ENCODE data around the gene LRGUK. TPM values are rescaled to one million over a fixed set of nuclear protein-coding genes. Genes with fewer than 3 reads are reported as not detected.

The LRGUK gene
- total RNA-seq, 1 donor from 2014 or later: 0.20 TPM

- Mint-ChIP-seq H3K36me3 (ENCODE audit: low read depth) (peaks cover 3% of the 10 kb centered on the region), H3K4me3 (ENCODE audit: unreplicated experiment) (no peak overlapping the region), H3K27ac (ENCODE audit: unreplicated experiment) (no peak overlapping the region), H3K9me3 (ENCODE audit: low read depth) (peaks cover 22% of the 10 kb centered on the region), H3K27me3 (ENCODE audit: low read depth) (no peaks in the 10 kb centered on the region), H3K4me1 (ENCODE audit: low read depth) (no peaks in the 10 kb centered on the region)
- no peak for TF ChIP-seq CTCF (IDR thresholded peaks at IDR 0.05)
- no peak for DNase-seq (ENCODE audit: low spot score)
Observed at GRCh38 chr7:134084488-134085144, 42.5 kb upstream of the LRGUK start.

- no peak for DNase-seq (ENCODE audit: low spot score)
- Mint-ChIP-seq H3K4me1 (ENCODE audit: low read depth) (no peaks in the 10 kb centered on the region), H3K9me3 (ENCODE audit: low read depth) (peaks cover 29% of the 10 kb centered on the region), H3K27me3 (ENCODE audit: low read depth) (no peaks in the 10 kb centered on the region), H3K36me3 (ENCODE audit: low read depth) (peaks cover 5% of the 10 kb centered on the region), H3K27ac (ENCODE audit: unreplicated experiment) (no peak overlapping the region), H3K4me3 (ENCODE audit: unreplicated experiment) (no peak overlapping the region)
- no peak for TF ChIP-seq CTCF (IDR thresholded peaks at IDR 0.05)
Observed at GRCh38 chr7:134085311-134085710, 41.8 kb upstream of the LRGUK start.

- Mint-ChIP-seq H3K4me1 (ENCODE audit: low read depth) (no peaks in the 10 kb centered on the region), H3K27ac (ENCODE audit: unreplicated experiment) (no peak overlapping the region), H3K4me3 (ENCODE audit: unreplicated experiment) (no peak overlapping the region), H3K36me3 (ENCODE audit: low read depth) (peaks cover 5% of the 10 kb centered on the region), H3K9me3 (ENCODE audit: low read depth) (peaks cover 36% of the 10 kb centered on the region), H3K27me3 (ENCODE audit: low read depth) (no peaks in the 10 kb centered on the region)
- no peak for DNase-seq (ENCODE audit: low spot score)
- no peak for TF ChIP-seq CTCF (IDR thresholded peaks at IDR 0.05)
Observed at GRCh38 chr7:134086998-134087735, 40.0 kb upstream of the LRGUK start.

GRCh38 chr7:134088199-134088598 is 38.9 kb upstream of the LRGUK start:
- Mint-ChIP-seq H3K36me3 (ENCODE audit: low read depth) (peaks cover 5% of the 10 kb centered on the region), H3K27ac (ENCODE audit: unreplicated experiment) (no peak overlapping the region), H3K9me3 (ENCODE audit: low read depth) (peaks cover 43% of the 10 kb centered on the region)

More at GRCh38 chr7:134088199-134088598, 38.9 kb upstream of the LRGUK start:
- no peak for TF ChIP-seq CTCF (IDR thresholded peaks at IDR 0.05)
- Mint-ChIP-seq H3K27me3 (ENCODE audit: low read depth) (no peaks in the 10 kb centered on the region), H3K4me3 (ENCODE audit: unreplicated experiment) (no peak overlapping the region), H3K4me1 (ENCODE audit: low read depth) (no peaks in the 10 kb centered on the region)
- DNase-seq (ENCODE audit: low spot score): no peak

All from chondrocyte (in vitro differentiated cells).